GM19025 (cell line): ENCODE results near the gene PRKCD.
"Not testable (repeated sequence)": the region's sequence is repeated elsewhere in the genome, so short reads cannot be mapped to it uniquely, and the experiment has no call there.

Source experiments
- ATAC-seq: cut with Tn5 transposase; IDR thresholded peaks from one replicate; pipeline ENCODE4 v1.9.1; 2021; ENCODE audit warnings: mild to moderate bottlenecking, low read depth, moderate library complexity; ENCODE audit not compliant: unreplicated experiment

PRKCD gene

DNA sequence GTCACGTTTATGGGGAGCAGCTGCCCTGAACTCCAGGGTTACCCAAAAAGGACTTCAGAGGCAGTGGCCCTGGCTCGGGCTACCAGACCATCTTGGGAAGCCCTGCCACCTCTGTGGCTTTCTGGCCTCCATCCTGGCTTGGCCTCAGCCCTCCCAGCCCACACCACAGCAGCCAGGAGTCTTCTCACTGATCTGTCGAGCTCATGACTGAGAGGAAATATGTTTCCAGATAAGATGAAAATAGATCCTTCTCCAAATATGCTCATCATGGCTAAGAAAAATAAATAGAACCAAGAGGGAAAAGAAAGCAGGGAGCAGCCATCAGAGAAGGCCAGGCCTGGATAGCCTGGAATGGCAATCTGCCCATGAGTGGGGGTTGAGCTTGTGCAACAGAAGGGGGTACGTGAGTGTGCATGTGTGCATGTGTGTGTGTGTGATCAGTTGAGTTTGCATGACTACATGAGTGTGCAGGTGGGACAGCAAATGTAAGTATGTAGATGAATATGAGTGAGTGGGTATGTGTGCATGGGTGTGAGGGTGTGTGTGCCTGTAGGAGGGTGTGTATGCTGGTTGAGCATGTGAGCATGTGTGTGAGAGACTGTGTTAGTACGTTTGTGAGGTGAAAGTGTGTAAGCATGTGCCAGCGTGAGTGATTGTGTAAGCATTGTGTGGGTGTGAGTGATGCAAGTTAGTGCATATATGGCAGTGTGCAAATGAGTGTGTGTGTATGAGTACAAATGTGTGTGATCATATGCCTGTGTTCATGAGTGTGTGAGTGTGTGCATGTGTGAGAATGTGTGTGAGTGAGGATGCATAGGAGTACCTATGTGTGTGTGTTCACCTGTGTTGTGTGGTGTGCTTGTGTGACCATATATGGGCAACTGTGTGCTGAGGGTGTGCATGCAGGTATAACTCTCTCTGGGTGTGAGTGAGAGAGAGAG, 20.8 kb upstream of the PRKCD start:
- ATAC-seq = no peak

DNA sequence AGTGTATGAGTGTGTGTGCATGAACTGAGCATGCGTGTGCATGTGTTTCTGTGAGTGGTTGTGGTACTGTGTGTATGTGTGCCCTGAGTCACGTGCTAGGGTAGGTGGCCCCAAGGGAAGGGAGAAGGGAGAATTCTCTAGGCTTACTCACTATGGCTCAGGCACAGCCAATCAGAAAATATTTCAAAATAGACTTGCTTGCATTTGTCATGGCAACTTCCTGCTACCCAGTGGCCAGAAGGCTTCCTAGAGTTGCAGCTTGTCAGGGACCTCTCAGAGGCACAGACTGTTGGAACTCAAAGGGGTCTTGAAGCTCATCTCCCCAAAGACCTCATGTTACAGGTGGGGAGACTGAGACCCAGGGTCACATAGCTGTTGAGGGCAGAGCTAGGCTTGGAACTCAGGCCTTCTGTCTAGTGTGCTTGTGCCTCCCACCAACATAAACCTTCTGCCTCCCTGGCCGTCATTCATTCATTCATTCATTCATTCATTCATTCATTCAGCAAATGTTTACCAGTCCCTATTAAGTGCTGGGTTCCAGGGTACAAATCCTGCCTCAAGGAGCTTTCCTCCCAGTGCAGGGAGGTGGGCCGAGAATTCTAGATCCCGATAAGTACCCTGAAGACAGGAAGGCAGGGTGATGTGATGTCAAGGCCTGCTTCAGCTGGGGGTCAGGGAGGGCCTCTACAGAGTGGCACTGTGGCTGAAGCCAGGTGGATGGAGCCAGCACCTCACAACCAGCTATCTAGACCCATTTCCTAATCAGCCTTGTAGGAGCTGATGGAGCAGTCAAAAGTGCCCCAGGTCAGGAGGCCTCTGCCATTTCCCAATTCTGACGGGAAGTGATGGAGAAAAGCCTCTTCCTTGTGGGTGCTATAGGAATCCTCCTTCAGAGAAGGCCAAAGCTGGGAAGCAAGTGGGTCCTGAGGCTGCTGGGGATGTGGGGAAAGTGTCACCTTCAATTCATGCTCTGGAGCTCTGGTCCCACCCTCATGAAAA, 19.9 kb upstream of the PRKCD start:
- no peak for ATAC-seq

DNA sequence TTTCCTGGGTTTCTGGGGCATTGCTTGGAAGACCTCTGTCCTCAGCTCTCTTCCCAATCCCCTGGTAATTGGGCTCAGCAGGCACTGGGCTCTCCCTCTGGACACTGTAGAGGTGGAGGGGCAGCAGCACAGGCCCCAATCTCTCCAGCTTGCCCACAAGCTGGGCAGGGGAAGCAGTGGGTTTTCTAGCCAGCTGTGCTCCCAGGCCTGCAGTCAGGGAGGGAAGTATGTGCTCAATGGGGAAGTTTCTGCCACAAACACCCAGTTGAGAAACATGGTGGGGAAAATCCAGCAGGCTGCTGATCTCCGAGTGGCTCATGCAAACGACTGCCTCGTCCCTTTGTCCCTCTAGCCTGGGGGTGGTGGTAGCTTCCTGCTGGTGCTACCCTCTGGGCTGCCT, 18.0 kb upstream of the PRKCD start:
- peak; percentile 39 for ATAC-seq

DNA sequence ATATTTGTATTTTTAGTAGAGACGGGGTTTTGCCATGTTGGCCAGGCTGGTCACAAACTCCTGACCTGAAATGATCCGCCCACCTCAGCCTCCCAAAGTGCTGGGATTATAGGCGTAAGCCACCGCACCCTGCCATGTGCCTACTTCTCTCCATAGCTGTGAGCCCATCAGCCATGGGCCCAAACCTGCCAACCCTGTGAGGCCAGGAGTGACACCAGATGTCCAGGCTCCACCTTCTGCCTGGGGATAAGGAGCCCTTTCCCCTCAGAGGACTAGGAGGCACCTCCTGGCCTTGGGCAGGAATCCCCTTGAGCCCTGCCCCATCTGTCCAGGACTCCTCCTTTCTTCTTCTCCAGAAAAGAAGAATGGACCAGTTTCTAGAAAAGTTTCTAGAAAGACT, 16.6 kb upstream of the PRKCD start:
- ATAC-seq = no peak

DNA sequence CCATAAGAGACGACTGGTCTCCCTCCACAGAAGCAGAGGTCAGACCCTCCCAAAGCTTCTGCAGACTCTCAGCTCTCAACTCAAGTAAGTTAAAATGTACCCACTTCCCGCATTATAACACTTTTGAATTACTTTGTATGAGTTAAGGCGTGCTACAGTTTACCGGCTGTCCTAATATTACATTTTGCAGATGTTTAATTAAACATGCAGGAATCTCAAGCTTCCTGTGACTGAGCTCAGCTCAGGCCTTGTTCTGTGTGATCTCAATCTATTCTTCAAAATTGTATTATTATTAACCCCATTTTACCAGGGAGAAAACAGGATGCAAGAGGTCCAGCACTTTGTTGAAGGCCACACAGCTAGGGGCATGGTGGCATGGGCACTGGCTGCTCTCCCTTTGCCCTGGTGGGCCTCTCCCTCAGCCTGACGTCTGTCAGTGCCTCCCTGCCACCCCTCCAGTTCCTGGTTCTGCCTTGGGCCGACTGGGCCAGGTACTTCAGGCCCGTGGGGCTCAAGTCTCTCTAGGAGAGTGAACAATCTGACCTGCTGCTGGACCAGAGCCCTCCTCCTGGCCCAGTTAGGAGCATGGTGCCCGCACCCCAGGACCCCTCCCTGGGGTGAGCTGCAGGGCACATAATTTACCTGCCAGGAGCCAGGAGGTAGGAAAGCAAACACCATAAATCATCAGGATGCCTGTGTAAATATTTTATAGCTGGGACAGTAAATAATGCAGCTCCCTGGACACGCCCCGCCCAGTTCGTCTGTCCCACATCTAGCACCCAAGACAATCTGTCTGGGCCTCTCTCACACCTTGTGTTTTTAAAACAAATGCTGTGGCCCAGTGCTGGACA, 15.9 kb upstream of the PRKCD start:
- no peak for ATAC-seq

DNA sequence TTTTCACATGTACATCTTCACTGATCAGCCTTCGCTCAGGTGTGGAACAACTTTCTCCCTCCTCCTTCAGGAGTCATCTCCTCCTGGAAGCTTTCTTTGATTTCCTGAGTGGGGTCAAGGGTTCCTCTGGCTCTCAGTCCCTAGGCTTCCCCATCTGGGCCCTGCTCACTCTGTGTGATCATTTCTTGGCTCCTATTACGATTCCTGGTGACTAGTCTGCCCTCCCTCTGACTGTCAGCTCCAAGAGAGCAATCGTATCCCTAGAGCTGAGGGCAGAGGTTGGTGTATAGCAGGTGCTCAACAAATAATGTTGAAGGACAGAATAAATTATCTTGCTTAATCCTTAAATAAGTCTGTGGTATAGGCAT, 15.3 kb upstream of the PRKCD start:
- no peak for ATAC-seq

DNA sequence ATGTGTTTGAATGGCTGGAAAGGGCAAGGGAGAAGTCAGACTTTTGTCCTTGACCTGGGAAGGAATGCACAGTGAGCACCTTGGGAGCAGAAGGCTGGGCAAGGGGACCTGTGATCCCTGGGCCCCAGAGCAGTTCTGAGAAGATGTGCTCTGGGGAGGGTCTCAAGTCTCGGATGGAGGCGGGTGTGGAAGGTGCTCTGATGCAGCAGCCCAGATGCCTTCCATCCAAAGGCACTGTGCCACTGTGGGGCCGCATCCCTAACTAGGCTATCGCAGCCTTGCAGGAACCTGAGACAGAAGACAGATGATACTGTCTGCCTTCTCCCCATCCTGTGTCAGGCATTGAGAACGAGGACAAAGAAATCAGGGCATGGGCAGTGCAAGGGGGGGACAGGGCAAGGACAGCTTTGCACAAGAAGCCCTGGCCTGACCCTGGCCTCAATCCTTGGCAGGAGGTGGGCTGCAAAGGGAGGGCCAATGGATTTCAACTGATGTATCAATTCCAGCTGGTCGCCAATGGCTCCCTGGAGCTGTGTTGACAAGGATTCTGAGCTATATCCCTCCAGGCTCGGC, 14.6 kb upstream of the PRKCD start:
- no peak for ATAC-seq

DNA sequence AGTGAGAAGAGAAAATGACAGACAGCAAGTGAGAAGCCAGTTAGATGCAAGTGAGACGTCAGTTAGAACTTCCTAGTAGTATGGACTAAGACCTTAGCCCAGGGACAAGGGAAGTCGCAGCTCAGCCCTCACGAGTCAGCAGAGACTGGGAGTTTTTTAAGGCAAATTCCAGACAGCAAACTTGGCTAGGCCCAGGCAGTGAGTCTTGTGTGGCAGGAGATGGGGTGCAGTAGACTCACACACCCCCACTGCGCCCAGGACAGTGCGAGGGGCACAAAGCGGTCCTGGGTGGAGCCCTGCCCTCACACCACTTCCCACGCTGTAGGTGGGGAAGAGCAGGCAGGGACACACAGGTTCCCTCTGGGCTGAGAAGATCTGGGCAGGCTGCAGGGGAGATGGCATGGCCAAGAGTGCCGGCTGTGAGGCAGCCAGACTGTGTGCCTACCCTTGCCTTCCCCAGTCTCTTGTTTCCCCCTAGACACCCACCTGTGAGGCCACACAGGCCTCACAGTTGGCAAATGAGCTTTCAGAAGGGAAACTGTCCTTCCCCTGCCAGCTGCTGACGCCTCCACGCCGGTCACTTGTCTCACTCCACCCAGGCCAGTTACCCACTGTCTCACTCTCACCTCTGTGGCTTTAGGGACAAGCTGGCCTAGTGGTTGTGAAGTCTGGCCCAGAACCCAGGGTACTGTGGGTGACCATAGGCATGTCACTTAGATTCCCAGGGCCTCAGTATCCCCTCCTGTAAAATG, 13.7 kb upstream of the PRKCD start:
- no peak for ATAC-seq

DNA sequence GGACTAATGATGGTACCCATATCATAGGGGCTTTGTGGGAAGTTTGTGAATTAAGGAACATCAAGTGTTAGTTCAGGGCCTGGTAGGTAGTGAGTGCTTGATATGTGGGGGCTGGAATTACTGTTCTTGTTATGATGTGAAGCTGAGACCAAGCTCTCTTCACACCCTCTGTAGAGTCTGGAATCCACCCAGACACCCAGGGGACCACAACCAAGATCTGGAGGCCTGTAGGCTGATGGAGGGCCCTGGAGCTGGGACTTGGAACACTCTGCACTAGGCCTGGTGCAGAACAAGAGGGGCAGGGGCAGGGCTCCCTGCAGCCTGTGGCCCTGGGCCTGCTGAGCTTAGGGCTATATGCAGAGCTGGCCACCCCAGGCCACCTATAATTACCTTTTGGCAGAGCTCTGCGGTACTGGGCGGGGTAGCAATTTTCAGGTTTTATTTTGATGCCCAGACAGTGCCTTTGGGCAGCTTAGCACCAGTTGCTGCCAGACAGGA, 13.1 kb upstream of the PRKCD start:
- ATAC-seq = no peak

DNA sequence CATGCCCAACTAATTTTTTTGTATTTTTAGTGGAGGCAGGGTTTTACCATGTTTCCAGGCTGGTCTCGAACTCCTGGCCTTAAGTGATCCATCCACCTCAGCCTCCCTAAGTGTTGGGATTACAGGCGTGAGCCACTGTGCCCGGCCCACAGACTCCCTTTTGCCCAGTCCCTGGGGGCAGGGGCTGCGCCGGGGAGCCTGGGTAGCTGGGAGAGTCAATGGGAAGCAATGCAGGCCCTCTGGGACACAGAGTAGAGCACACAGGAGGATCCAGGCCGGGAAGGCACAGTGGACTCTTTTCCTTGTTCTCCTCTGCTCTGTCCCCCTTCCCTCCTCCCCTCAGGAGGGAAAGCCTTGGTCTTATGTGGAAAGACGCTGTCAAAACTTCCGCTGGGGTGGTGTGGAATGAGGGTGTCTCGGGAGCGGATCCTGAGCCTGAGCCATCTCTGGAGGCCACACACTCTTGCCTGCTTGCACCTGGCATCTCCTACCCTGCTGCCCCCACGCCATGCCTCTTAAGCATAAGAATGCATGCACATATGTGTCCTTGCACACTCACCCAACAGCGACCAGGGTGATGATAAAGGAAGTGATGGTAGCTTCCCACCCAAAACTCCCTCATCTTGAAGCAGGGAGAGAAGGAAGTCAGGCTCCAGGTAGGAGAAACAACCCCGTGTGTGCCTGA, 11.9 kb upstream of the PRKCD start:
- no peak for ATAC-seq

DNA sequence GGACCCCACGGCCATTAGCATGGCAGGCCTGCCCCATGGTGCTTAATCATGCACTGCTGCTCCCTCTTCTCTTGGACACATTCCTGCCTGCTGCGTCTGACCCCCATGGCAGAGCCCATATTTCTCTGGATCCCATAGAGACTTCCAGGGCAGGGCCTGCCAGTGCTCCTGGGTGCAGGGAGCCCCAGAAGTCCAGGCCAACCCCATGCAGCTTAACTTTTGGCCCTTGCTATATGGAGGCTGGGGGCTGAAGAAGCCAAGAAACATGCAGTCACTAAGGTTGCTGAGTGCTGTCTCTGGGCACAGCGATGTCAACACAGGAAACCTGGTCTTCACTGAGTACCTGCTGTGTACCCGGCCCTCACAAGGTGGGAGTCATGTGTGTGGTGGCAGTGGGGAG, 11.3 kb upstream of the PRKCD start:
- ATAC-seq = no peak

DNA sequence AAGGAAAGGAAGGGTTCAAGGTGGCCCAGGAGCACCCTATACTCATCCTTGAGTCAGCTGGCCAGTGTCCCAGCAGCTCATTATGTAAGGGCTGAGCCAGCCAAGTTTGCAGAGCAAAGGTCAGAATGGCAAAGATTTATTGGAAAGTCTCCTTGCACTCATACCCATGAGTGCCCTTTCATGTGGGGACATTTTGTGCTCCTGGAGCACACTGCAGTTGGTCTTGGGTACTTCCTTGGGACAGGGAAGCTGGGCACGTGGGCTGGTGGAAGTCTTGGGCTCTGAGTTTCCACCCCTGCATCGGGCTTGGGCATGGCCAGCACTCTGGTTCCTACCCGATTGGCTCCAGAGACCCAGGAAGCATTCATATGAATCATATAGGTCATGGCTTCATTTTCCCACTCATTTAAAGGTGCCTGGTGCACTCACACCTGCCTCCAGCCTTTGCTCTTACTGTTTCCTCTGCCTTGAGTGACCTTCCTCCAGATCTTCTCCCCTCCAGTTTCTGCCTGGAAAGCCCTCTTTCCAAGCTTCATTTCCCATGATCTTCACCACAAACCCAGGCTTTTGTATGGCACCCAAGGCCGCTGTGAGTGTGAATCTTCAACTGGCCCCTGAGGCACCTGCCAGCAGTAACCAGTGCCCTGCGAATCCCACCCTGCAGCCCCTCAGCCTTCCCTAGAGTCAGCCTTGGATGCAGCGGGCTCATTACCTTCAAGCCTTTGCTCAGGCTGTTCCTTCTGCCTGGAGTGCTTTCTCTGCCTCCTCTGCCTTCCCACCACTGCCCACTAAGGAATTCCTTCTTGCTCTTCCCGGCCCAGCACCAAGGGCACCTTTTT, 10.5 kb upstream of the PRKCD start:
- no peak for ATAC-seq

DNA sequence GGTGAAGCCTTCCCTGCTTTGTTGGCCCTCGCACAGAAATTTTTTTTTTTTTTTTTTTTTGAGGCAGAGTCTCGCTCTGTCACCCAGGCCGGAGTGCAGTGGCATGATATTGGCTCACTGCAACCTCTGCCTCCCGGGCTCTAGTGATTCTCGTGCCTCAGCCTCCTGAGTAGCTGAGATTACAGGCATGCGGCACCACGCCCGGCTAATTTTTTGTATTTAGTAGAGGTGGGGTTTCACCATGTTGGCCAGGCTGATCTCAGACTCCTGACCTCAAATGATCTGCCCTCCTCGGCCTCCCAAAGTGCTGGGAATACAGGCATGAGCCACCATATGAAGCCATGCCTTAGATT, 9.9 kb upstream of the PRKCD start:
- ATAC-seq = not testable (repeated sequence)

DNA sequence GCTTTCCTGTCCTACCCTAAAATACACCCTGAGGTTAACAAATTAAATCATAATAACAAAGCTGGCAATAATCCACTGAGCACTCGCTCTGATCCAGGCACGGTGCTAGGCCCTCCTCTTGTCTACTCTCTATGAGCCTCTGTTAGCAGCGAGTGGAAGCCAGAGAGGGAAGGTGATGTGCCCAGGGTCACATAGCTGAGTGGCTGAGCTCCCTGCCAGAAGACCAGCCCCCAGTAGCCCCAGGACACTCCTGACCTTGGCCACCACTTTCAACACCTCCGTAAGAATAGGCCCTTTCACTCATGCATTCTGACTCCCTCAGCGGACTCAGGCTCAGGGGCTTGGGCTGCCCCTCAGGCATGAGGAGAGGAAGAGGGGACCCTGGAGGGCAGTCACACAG, 9.5 kb upstream of the PRKCD start:
- ATAC-seq = no peak

DNA sequence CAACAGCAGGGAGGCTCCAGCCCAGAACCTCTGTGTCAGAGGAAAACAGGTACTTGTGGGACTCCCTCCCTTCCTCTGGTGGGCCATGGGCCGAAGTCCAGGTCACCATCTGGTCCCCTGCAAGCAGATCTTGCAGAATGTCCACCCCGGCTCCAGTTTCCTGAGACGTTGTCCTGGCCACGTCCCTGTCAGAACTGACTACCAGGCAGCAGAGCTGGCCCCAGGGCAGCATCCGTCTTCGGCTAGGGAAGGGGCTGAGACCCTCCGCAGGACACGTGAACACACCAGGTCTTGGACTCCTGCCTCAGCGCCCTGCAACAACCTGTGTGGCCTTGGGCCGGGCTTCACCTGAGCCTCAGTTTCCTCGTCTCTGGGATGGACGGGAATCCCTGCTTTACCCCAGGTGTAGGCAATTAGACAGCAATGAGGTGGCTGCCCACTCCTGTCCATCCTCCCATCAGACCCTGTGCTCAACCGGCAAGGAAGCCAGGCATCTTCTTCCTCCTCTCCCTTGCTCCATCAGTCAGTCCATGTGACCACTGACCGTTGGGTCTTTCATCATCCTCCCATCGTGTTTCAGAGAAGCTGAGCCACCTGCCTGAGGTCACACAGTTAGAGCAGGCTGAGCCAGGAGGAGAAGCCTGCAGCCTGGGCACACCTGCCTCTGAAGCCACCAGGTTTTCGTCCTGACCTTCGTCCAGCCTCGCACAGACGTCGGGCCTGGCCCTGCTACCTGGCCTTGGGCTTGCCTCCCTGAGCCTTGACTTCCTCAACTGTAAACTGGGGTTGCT, 8.9 kb upstream of the PRKCD start:
- ATAC-seq = no peak

DNA sequence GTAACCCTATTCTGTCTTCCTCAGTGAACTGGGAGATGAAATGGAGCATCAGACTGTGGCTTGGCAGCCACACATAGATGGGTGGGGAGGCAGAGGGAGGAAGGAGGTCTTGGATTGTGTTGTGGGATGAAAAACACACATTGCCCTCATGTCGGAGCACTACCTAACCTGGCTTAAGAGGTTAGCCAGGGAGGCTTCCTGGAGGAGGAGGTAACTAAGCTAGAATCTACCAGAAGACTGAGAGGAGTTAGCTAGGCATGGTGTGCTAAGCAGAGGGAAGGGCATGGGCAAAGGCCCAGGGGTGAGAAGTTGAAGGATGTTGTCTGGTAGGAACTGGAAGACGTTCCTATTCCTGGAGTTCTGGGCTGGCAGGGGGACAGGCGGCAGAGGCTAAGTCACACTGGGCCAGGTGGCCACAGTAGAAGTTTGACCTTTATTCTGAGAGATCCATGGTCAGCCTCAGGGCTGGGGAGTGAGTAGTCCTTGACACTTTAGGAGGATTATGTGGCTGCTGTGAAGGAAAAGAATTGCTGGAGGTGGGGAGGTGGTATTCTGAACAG, 7.7 kb upstream of the PRKCD start:
- no peak for ATAC-seq

DNA sequence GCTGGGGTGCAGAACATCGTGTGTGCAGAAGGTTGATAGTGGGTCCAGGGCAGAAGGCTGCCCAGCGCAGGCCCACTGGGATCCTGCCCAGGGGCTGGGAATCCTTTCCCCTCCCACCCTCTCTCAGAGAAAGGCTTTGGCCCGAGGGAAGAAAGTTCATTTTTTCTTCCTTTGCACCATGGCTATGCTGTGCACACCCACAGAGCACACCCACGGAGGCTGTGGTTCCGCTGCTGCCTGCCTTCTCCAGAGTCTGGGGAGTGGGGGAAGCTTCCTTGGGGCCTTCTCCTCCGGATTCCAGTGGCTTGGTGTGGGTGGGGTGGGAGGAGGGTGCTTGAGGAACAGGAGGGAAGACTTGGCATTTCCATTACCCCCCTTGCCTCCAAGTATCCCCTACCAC, 7.0 kb upstream of the PRKCD start:
- ATAC-seq = no peak
